Renal pelvis (tissue), 12 donors: ENCODE data around the gene PRPF31. TPM values are rescaled to one million over a fixed set of nuclear protein-coding genes. Genes with fewer than 3 reads are reported as not detected.
A peak's percentile ranks its signal among the peaks of the same experiment; 100 is the strongest.
"Not testable (repeated sequence)": the region's sequence is repeated elsewhere in the genome, so short reads cannot be mapped to it uniquely, and the experiment has no call there.

ENCODE experiments used
- DNase-seq: peaks from one replicate; pipeline ENCODE4 v3.0.0-alpha.2; 2013
- long read RNA-seq, 16 experiments: transcript quantifications; one replicate each; lab custom pipeline, GENCODE V29; 2026
- polyA plus RNA-seq, 3 donors: library from polyadenylated mRNA; unstranded; fragments of 120-200 nt; gene quantifications; one replicate each; pipeline ENCODE4 v1.2.1, GENCODE V29; 2013; ENCODE audit not compliant: insufficient read length in 3 of 3

PRPF31 gene
- polyA plus RNA-seq: 10 to 100 TPM; 72.8 to 83.6 (median 74.5) TPM
- long read RNA-seq, donor 1, transcript PRPF31-201 (14 exons, 2,126 nt): major isoform, 15 of 40 reads
- long read RNA-seq, donor 1, partial matches to known transcripts: 24 of 40 reads
- long read RNA-seq, donor 1, other reads (novel, unspliced or antisense): 0 of 40 reads
- long read RNA-seq, donor 2, transcript PRPF31-201 (14 exons, 2,126 nt): major isoform, 23 of 69 reads
- long read RNA-seq, donor 2, partial matches to known transcripts: 45 of 69 reads
- long read RNA-seq, donor 2, other reads (novel, unspliced or antisense): 0 of 69 reads
- long read RNA-seq, donor 3, transcript PRPF31-201 (14 exons, 2,126 nt): major isoform, 17 of 51 reads
- long read RNA-seq, donor 3, partial matches to known transcripts: 34 of 51 reads
- long read RNA-seq, donor 3, other reads (novel, unspliced or antisense): 0 of 51 reads
- long read RNA-seq, donor 4, transcript PRPF31-201 (14 exons, 2,126 nt): major isoform, 21 of 27 reads
- long read RNA-seq, donor 4, partial matches to known transcripts: 6 of 27 reads
- long read RNA-seq, donor 4, other reads (novel, unspliced or antisense): 0 of 27 reads
- long read RNA-seq, donor 5, transcript PRPF31-201 (14 exons, 2,126 nt): major isoform, 7 of 21 reads
- long read RNA-seq, donor 5, partial matches to known transcripts: 14 of 21 reads
- long read RNA-seq, donor 5, other reads (novel, unspliced or antisense): 0 of 21 reads
- long read RNA-seq, donor 6, transcript PRPF31-201 (14 exons, 2,126 nt): major isoform, 15 of 52 reads
- long read RNA-seq, donor 6, partial matches to known transcripts: 35 of 52 reads
- long read RNA-seq, donor 6, other reads (novel, unspliced or antisense): 0 of 52 reads
- long read RNA-seq, donor 7, transcript PRPF31-201 (14 exons, 2,126 nt): major isoform, 16 of 55 reads
- long read RNA-seq, donor 7, partial matches to known transcripts: 39 of 55 reads
- long read RNA-seq, donor 7, other reads (novel, unspliced or antisense): 0 of 55 reads
- long read RNA-seq, donor 8, partial matches to known transcripts: 19 of 24 reads
- long read RNA-seq, donor 8, other reads (novel, unspliced or antisense): 0 of 24 reads
- long read RNA-seq, donor 9, transcript PRPF31-201 (14 exons, 2,126 nt): major isoform, 17 of 74 reads
- long read RNA-seq, donor 9, partial matches to known transcripts: 55 of 74 reads
- long read RNA-seq, donor 9, other reads (novel, unspliced or antisense): 0 of 74 reads
- long read RNA-seq, donor 10, transcript PRPF31-201 (14 exons, 2,126 nt): major isoform, 10 of 55 reads
- long read RNA-seq, donor 10, partial matches to known transcripts: 45 of 55 reads
- long read RNA-seq, donor 10, other reads (novel, unspliced or antisense): 0 of 55 reads
- long read RNA-seq, donor 11, transcript PRPF31-201 (14 exons, 2,126 nt): major isoform, 12 of 19 reads
- long read RNA-seq, donor 11, partial matches to known transcripts: 6 of 19 reads
- long read RNA-seq, donor 11, other reads (novel, unspliced or antisense): 0 of 19 reads
- long read RNA-seq, donor 12, transcript PRPF31-201 (14 exons, 2,126 nt): major isoform, 23 of 37 reads
- long read RNA-seq, donor 12, partial matches to known transcripts: 14 of 37 reads
- long read RNA-seq, donor 12, other reads (novel, unspliced or antisense): 0 of 37 reads
- long read RNA-seq, donor 13, transcript PRPF31-201 (14 exons, 2,126 nt): major isoform, 7 of 7 reads
- long read RNA-seq, donor 13, partial matches to known transcripts: 0 of 7 reads
- long read RNA-seq, donor 13, other reads (novel, unspliced or antisense): 0 of 7 reads
- long read RNA-seq, donor 14, transcript PRPF31-201 (14 exons, 2,126 nt): major isoform, 17 of 71 reads
- long read RNA-seq, donor 14, partial matches to known transcripts: 54 of 71 reads
- long read RNA-seq, donor 14, other reads (novel, unspliced or antisense): 0 of 71 reads
- long read RNA-seq, donor 15, transcript PRPF31-201 (14 exons, 2,126 nt): major isoform, 14 of 21 reads
- long read RNA-seq, donor 15, partial matches to known transcripts: 6 of 21 reads
- long read RNA-seq, donor 15, other reads (novel, unspliced or antisense): 0 of 21 reads
- long read RNA-seq, donor 16, transcript PRPF31-201 (14 exons, 2,126 nt): major isoform, 18 of 39 reads
- long read RNA-seq, donor 16, partial matches to known transcripts: 18 of 39 reads
- long read RNA-seq, donor 16, other reads (novel, unspliced or antisense): 0 of 39 reads

- peak; percentile 99 for DNase-seq
These were observed at the start of gene PRPF31, which contains the start of gene TFPT for GRCh38 chr19:54115109-54116063. Gene PRPF31, plus strand, starts transcription at chr19:54115754. Its CDS starts 2,525 bp downstream, at chr19:54118279. Gene TFPT, minus strand, starts transcription at chr19:54115657. Its CDS starts 388 bp downstream, at chr19:54115269.

- DNase-seq: no peak
These were observed 46.1 kb upstream of the PRPF31 start for GRCh38 chr19:54069470-54069869.

- no peak for DNase-seq
These were observed 41.7 kb upstream of the PRPF31 start for GRCh38 chr19:54073829-54074228.

GRCh38 chr19:54074851-54075250 is 40.7 kb upstream of the PRPF31 start:
- DNase-seq: no peak

- DNase-seq: no peak
These were observed 38.2 kb upstream of the PRPF31 start for GRCh38 chr19:54077334-54077733.

- no peak for DNase-seq
These were observed 34.5 kb upstream of the PRPF31 start, which contains the start of gene TARM1 for GRCh38 chr19:54081032-54081431. Gene TARM1, minus strand, starts transcription at chr19:54081365. Its CDS starts 25 bp downstream, at chr19:54081340.

GRCh38 chr19:54084410-54084809 is 31.1 kb upstream of the PRPF31 start:
- no peak for DNase-seq

GRCh38 chr19:54094426-54095000 is 21.0 kb upstream of the PRPF31 start:
- DNase-seq: no peak

- DNase-seq: no peak
These were observed 20.3 kb upstream of the PRPF31 start for GRCh38 chr19:54095136-54095858.

GRCh38 chr19:54095859-54096616 is 19.5 kb upstream of the PRPF31 start:
- DNase-seq: not testable (repeated sequence)

GRCh38 chr19:54096617-54097106 is 18.9 kb upstream of the PRPF31 start:
- DNase-seq: no peak

- DNase-seq: no peak
These were observed 16.2 kb upstream of the PRPF31 start for GRCh38 chr19:54099190-54099902.

GRCh38 chr19:54099903-54100255 is 15.7 kb upstream of the PRPF31 start:
- DNase-seq: not testable (repeated sequence)

- no peak for DNase-seq
These were observed 15.0 kb upstream of the PRPF31 start, which contains the start of gene OSCAR for GRCh38 chr19:54100561-54100960. Gene OSCAR, minus strand, starts transcription at chr19:54100803. Its CDS starts 11 bp downstream, at chr19:54100792.

- DNase-seq: peak; percentile 98
These were observed 13.0 kb upstream of the PRPF31 start, which contains the start of gene NDUFA3 for GRCh38 chr19:54102421-54103169. Gene NDUFA3, plus strand, starts transcription at chr19:54102855. Its CDS starts 24 bp downstream, at chr19:54102879.
